SK-N-SH treated with all-trans-retinoic acid at 6 μM for 48 hours (cell line): ENCODE results near the gene ZBTB46.

Source experiments
- ATAC-seq: fragments of 200-7000 bp; cut with Tn5 transposase; 3 replicates; pipeline ENCODE4 v1.9.1; 2020; ENCODE audit warnings: mild to moderate bottlenecking, moderate library complexity
- ARNTL ChIP-seq: fragments of 450-650 bp; formaldehyde crosslinking; IDR thresholded peaks from 2 replicates; pipeline ENCODE4 v1.5.0; 2020; ENCODE audit warnings: low read depth, mild to moderate bottlenecking, moderate library complexity, borderline replicate concordance
- BACH2 ChIP-seq: fragments of 250-450 bp; sonication (Bioruptor Pico); IDR thresholded peaks from 2 replicates; pipeline ENCODE4 v1.9.0; 2021; ENCODE audit warnings: mild to moderate bottlenecking, borderline replicate concordance
- ESRRG ChIP-seq: fragments of 250-450 bp; sonication (Bioruptor Pico); IDR thresholded peaks from 2 replicates; pipeline ENCODE4 v1.6.1; 2021; ENCODE audit warnings: mild to moderate bottlenecking
- ISL1 ChIP-seq: fragments of 250-450 bp; sonication (Bioruptor Pico); IDR thresholded peaks from 2 replicates; pipeline ENCODE4 v2.1.2; 2022; ENCODE audit warnings: mild to moderate bottlenecking, moderate library complexity
- PATZ1 ChIP-seq: fragments of 250-450 bp; sonication (Bioruptor Pico); IDR thresholded peaks from 2 replicates; pipeline ENCODE4 v1.8.0; 2020; ENCODE audit warnings: mild to moderate bottlenecking, moderate library complexity, borderline replicate concordance
- RARB ChIP-seq: fragments of 250-450 bp; sonication (Bioruptor Pico); IDR thresholded peaks from 2 replicates; pipeline ENCODE4 v1.8.0; 2021; ENCODE audit warnings: mild to moderate bottlenecking, moderate library complexity
- TCF4 ChIP-seq: fragments of 250-450 bp; sonication (Bioruptor Pico); IDR thresholded peaks from 2 replicates; pipeline ENCODE4 v1.8.0; 2021; ENCODE audit warnings: mild to moderate bottlenecking, moderate library complexity, borderline replicate concordance
- TOX ChIP-seq: fragments of 250-450 bp; sonication (Bioruptor Pico); IDR thresholded peaks from 2 replicates; pipeline ENCODE4 v1.8.0; 2021; ENCODE audit warnings: mild to moderate bottlenecking, moderate library complexity, borderline replicate concordance
- ZC3H10 ChIP-seq: fragments of 250-450 bp; sonication (Bioruptor Pico); IDR thresholded peaks from 2 replicates; pipeline ENCODE4 v1.5.1; 2021; ENCODE audit warnings: mild to moderate bottlenecking, moderate library complexity
- ZFP3 ChIP-seq: fragments of 250-450 bp; sonication (Bioruptor Pico); IDR thresholded peaks from 2 replicates; pipeline ENCODE4 v1.5.0; 2020; ENCODE audit warnings: mild to moderate bottlenecking, moderate library complexity
- ZFP30 ChIP-seq: fragments of 450-650 bp; formaldehyde crosslinking; IDR thresholded peaks from 2 replicates; pipeline ENCODE4 v1.5.0; 2022; ENCODE audit warnings: mild to moderate bottlenecking, moderate library complexity
- ZNF565 ChIP-seq: fragments of 450-650 bp; formaldehyde crosslinking; conservative IDR thresholded peaks from 2 replicates; pipeline ENCODE4 v1.5.0; 2020; ENCODE audit warnings: low read depth, mild to moderate bottlenecking, moderate library complexity
- ZNF70 ChIP-seq: fragments of 450-650 bp; formaldehyde crosslinking; IDR thresholded peaks from 2 replicates; pipeline ENCODE4 v1.5.0; 2020; ENCODE audit warnings: mild to moderate bottlenecking, moderate library complexity
- TF ChIP-seq, protein P1 (sequence below): fragments of 250-450 bp; sonication (Bioruptor Pico); IDR thresholded peaks from 2 replicates; pipeline ENCODE4 v1.8.0; 2021; ENCODE audit warnings: low read depth, mild to moderate bottlenecking, moderate library complexity, borderline replicate concordance
- TF ChIP-seq, protein P2 (sequence below): fragments of 250-450 bp; sonication (Bioruptor Pico); IDR thresholded peaks from 2 replicates; pipeline ENCODE4 v1.5.0; 2020; ENCODE audit warnings: mild to moderate bottlenecking, moderate library complexity
- TF ChIP-seq, protein P3 (sequence below): fragments of 250-450 bp; sonication (Bioruptor Pico); IDR thresholded peaks from 2 replicates; pipeline ENCODE4 v1.5.1; 2020; ENCODE audit warnings: low read depth, mild to moderate bottlenecking, moderate library complexity
- TF ChIP-seq, protein P4 (sequence below): fragments of 250-450 bp; sonication (Bioruptor Pico); IDR thresholded peaks from 2 replicates; pipeline ENCODE4 v1.5.1; 2021; ENCODE audit warnings: mild to moderate bottlenecking, moderate library complexity

ZBTB46 gene

GRCh38 chr20:63861365-63861934 lies 30.4 kb upstream of the ZBTB46 start, which contains the start of gene ABHD16B (continued):
- TF ChIP-seq, protein P1, sequence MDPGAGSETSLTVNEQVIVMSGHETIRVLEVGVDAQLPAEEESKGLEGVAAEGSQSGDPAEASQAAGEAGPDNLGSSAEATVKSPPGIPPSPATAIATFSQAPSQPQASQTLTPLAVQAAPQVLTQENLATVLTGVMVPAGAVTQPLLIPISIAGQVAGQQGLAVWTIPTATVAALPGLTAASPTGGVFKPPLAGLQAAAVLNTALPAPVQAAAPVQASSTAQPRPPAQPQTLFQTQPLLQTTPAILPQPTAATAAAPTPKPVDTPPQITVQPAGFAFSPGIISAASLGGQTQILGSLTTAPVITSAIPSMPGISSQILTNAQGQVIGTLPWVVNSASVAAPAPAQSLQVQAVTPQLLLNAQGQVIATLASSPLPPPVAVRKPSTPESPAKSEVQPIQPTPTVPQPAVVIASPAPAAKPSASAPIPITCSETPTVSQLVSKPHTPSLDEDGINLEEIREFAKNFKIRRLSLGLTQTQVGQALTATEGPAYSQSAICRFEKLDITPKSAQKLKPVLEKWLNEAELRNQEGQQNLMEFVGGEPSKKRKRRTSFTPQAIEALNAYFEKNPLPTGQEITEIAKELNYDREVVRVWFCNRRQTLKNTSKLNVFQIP (CRISPR knock-in tag) = no peak
- TF ChIP-seq ZNF565 (CRISPR knock-in tag) (no peak), ZFP30 (CRISPR knock-in tag) (no peak), ISL1 (CRISPR knock-in tag) (no peak), BACH2 (CRISPR knock-in tag) (no peak), TCF4 (no peak), ARNTL (CRISPR knock-in tag) (no peak)
- TF ChIP-seq, protein P2, sequence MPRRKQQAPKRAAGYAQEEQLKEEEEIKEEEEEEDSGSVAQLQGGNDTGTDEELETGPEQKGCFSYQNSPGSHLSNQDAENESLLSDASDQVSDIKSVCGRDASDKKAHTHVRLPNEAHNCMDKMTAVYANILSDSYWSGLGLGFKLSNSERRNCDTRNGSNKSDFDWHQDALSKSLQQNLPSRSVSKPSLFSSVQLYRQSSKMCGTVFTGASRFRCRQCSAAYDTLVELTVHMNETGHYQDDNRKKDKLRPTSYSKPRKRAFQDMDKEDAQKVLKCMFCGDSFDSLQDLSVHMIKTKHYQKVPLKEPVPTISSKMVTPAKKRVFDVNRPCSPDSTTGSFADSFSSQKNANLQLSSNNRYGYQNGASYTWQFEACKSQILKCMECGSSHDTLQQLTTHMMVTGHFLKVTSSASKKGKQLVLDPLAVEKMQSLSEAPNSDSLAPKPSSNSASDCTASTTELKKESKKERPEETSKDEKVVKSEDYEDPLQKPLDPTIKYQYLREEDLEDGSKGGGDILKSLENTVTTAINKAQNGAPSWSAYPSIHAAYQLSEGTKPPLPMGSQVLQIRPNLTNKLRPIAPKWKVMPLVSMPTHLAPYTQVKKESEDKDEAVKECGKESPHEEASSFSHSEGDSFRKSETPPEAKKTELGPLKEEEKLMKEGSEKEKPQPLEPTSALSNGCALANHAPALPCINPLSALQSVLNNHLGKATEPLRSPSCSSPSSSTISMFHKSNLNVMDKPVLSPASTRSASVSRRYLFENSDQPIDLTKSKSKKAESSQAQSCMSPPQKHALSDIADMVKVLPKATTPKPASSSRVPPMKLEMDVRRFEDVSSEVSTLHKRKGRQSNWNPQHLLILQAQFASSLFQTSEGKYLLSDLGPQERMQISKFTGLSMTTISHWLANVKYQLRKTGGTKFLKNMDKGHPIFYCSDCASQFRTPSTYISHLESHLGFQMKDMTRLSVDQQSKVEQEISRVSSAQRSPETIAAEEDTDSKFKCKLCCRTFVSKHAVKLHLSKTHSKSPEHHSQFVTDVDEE (CRISPR knock-in tag) = no peak
- TF ChIP-seq, all 23 proteins: peak for 0

- no peak for ATAC-seq
- TF ChIP-seq ZFP3 (CRISPR knock-in tag) (no peak), ZFP30 (CRISPR knock-in tag) (no peak), ESRRG (CRISPR knock-in tag) (no peak), RARB (CRISPR knock-in tag) (no peak), ARNTL (CRISPR knock-in tag) (no peak), TOX (CRISPR knock-in tag) (no peak), ZC3H10 (CRISPR knock-in tag) (no peak), ZNF70 (no peak), PATZ1 (CRISPR knock-in tag) (no peak)
- TF ChIP-seq, protein P3, sequence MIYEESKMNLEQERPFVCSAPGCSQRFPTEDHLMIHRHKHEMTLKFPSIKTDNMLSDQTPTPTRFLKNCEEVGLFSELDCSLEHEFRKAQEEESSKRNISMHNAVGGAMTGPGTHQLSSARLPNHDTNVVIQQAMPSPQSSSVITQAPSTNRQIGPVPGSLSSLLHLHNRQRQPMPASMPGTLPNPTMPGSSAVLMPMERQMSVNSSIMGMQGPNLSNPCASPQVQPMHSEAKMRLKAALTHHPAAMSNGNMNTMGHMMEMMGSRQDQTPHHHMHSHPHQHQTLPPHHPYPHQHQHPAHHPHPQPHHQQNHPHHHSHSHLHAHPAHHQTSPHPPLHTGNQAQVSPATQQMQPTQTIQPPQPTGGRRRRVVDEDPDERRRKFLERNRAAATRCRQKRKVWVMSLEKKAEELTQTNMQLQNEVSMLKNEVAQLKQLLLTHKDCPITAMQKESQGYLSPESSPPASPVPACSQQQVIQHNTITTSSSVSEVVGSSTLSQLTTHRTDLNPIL (CRISPR knock-in tag) = no peak
- TF ChIP-seq, protein P1 (CRISPR knock-in tag) = no peak
- TF ChIP-seq, protein P4, sequence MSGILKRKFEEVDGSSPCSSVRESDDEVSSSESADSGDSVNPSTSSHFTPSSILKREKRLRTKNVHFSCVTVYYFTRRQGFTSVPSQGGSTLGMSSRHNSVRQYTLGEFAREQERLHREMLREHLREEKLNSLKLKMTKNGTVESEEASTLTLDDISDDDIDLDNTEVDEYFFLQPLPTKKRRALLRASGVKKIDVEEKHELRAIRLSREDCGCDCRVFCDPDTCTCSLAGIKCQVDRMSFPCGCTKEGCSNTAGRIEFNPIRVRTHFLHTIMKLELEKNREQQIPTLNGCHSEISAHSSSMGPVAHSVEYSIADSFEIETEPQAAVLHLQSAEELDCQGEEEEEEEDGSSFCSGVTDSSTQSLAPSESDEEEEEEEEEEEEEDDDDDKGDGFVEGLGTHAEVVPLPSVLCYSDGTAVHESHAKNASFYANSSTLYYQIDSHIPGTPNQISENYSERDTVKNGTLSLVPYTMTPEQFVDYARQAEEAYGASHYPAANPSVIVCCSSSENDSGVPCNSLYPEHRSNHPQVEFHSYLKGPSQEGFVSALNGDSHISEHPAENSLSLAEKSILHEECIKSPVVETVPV = no peak
- TF ChIP-seq, all 23 proteins: peak for 0
Observed at GRCh38 chr20:63860325-63861051, 29.4 kb upstream of the ZBTB46 start.
